Upper lobe of right lung (tissue), 1 donor: ENCODE data around the gene SPC24. TPM values are rescaled to one million over a fixed set of nuclear protein-coding genes. Genes with fewer than 3 reads are reported as not detected.

ENCODE experiments used
- ATAC-seq: fragments of 200-7000 bp; cut with Tn5 transposase; one replicate; pipeline ENCODE4 v1.9.1; 2020; ENCODE audit warnings: mild to moderate bottlenecking, moderate library complexity
- DNase-seq: peaks from one replicate; pipeline ENCODE4 v3.0.0-alpha.2; 2020
- H3K27ac ChIP-seq: fragments of 200-600 bp; one replicate; pipeline ENCODE4 v1.8.0; 2022
- H3K27me3 ChIP-seq: fragments of 200-600 bp; one replicate; pipeline ENCODE4 v1.8.0; 2022; ENCODE audit warnings: mild to moderate bottlenecking
- H3K36me3 ChIP-seq: fragments of 200-600 bp; one replicate; pipeline ENCODE4 v1.8.0; 2022
- H3K4me1 ChIP-seq: fragments of 200-600 bp; one replicate; pipeline ENCODE4 v1.8.0; 2022
- H3K4me3 ChIP-seq: fragments of 200-600 bp; one replicate; pipeline ENCODE4 v1.8.0; 2022; ENCODE audit warnings: mild to moderate bottlenecking
- H3K9me3 ChIP-seq: fragments of 200-600 bp; one replicate; pipeline ENCODE4 v1.8.0; 2022
- CTCF ChIP-seq: fragments of 200-600 bp; IDR thresholded peaks from one replicate; pipeline ENCODE4 v1.8.0; 2022; ENCODE audit warnings: antibody characterized with exemption
- intact Hi-C: fragments of 100-400 bp; cut with DNase I; formaldehyde crosslinking; loops from one replicate; pipeline ENCODE4 v1.11.0; 2022
- total RNA-seq: library from RNA; stranded (reverse); fragmentation: NEBNext Ultra II Directional; extraction: Animal tissue kit (Norgen Biotek cat#: 25700); gene quantifications from one replicate; pipeline ENCODE4 v1.2.1, GENCODE V29; 2021
- donor health status: DM: no; HTN: yes; CAD: no; lungs with severe emphysema.

SPC24 gene
- total RNA-seq, 1 donor from 2014 or later, result 1.1 TPM

GRCh38 chr19:11194173-11194572 lies 38.6 kb upstream of the SPC24 start:
- peaks cover 65% of the 10 kb centered on the region for H3K4me1 ChIP-seq
- no peaks in the 10 kb centered on the region for H3K27me3 ChIP-seq
- TF ChIP-seq CTCF, result no peak
- H3K36me3 ChIP-seq, result peaks cover 43% of the 10 kb centered on the region
- DNase-seq, result no peak
- peak overlapping the region; percentile 63 for H3K4me3 ChIP-seq
- H3K9me3 ChIP-seq, result no peaks in the 10 kb centered on the region
- peak overlapping the region; percentile 55 for H3K27ac ChIP-seq
- ATAC-seq, result no peak
- intact Hi-C loops, result no loop called here

- ATAC-seq (no peak), DNase-seq (no peak)
- no peak overlapping the region for H3K4me3 ChIP-seq
- H3K4me1 ChIP-seq, result peaks cover 67% of the 10 kb centered on the region
- intact Hi-C loops, result no loop called here
- H3K27me3 ChIP-seq, result no peaks in the 10 kb centered on the region
- TF ChIP-seq CTCF, result no peak
- H3K27ac ChIP-seq, result peak overlapping the region; percentile 55
- no peaks in the 10 kb centered on the region for H3K9me3 ChIP-seq
- peaks cover 49% of the 10 kb centered on the region for H3K36me3 ChIP-seq
These were observed 37.7 kb upstream of the SPC24 start for GRCh38 chr19:11192957-11193939.

GRCh38 chr19:11191934-11192333 lies 36.4 kb upstream of the SPC24 start:
- H3K27me3 ChIP-seq, result no peaks in the 10 kb centered on the region
- H3K4me1 ChIP-seq, result peaks cover 63% of the 10 kb centered on the region
- no peak overlapping the region for H3K4me3 ChIP-seq
- DNase-seq (no peak), ATAC-seq (no peak)
- intact Hi-C loops, result no loop called here
- H3K36me3 ChIP-seq, result peaks cover 61% of the 10 kb centered on the region
- H3K27ac ChIP-seq, result no peak overlapping the region
- no peak for TF ChIP-seq CTCF
- no peaks in the 10 kb centered on the region for H3K9me3 ChIP-seq

- ATAC-seq (peak; percentile 74), DNase-seq (no peak)
- TF ChIP-seq CTCF, result no peak
- H3K27me3 ChIP-seq, result no peaks in the 10 kb centered on the region
- intact Hi-C loops, result no loop called here
- H3K4me1 ChIP-seq, result peaks cover 60% of the 10 kb centered on the region
- peak overlapping the region; percentile 60 for H3K27ac ChIP-seq
- H3K4me3 ChIP-seq, result no peak overlapping the region
- H3K36me3 ChIP-seq, result peaks cover 67% of the 10 kb centered on the region
- H3K9me3 ChIP-seq, result no peaks in the 10 kb centered on the region
These were observed 35.7 kb upstream of the SPC24 start for GRCh38 chr19:11191273-11191755.

- no peaks in the 10 kb centered on the region for H3K9me3 ChIP-seq
- no peak overlapping the region for H3K4me3 ChIP-seq
- H3K4me1 ChIP-seq, result peaks cover 61% of the 10 kb centered on the region
- H3K27me3 ChIP-seq, result no peaks in the 10 kb centered on the region
- intact Hi-C loops, result no loop called here
- no peak for ATAC-seq
- H3K36me3 ChIP-seq, result peaks cover 75% of the 10 kb centered on the region
- DNase-seq, result no peak
- TF ChIP-seq CTCF, result no peak
- H3K27ac ChIP-seq, result peak overlapping the region; percentile 60
These were observed 34.9 kb upstream of the SPC24 start for GRCh38 chr19:11190501-11190900.
